ENCODE results near the gene URB2. TPM values are rescaled to one million over a fixed set of nuclear protein-coding genes. Genes with fewer than 3 reads are reported as not detected.

Gene URB2
- total RNA-seq, 1 experiment from 2014 or later = 24.6 TPM

- ChIA-PET CTCF (interaction anchor here (1.1 kb wide), 1 partner anchor 102 kb away, joined by 3 read pairs; no protein-coding TSS in a partner anchor), POLR2A (no interaction called here)
- ATAC-seq (no peak), DNase-seq (ENCODE audit: low spot score) (no peak)
- TF ChIP-seq ETV6 (CRISPR knock-in tag; IDR thresholded peaks at IDR 0.05) = no peak
- TF ChIP-seq ATF6 (CRISPR knock-in tag; IDR thresholded peaks at IDR 0.05) = no peak
- TF ChIP-seq ZNF219 (CRISPR knock-in tag; IDR thresholded peaks at IDR 0.05; ENCODE audit: borderline replicate concordance) = no peak
- TF ChIP-seq FOXJ3 (CRISPR knock-in tag; IDR thresholded peaks at IDR 0.05; ENCODE audit: borderline replicate concordance) = no peak
- TF ChIP-seq ZNF532 (CRISPR knock-in tag; IDR thresholded peaks at IDR 0.05; ENCODE audit: borderline replicate concordance) = no peak
- no peak for TF ChIP-seq JUN (CRISPR knock-in tag; IDR thresholded peaks at IDR 0.05)
- no peak for TF ChIP-seq CBFB (CRISPR knock-in tag; IDR thresholded peaks at IDR 0.05; ENCODE audit: low read depth)
- TF ChIP-seq HMGXB4 (CRISPR knock-in tag; IDR thresholded peaks at IDR 0.05) = no peak
- TF ChIP-seq ZSCAN18 (CRISPR knock-in tag; IDR thresholded peaks at IDR 0.05) = no peak
- TF ChIP-seq ZNF425 (CRISPR knock-in tag; conservative IDR thresholded peaks at IDR 0.05) = no peak
- TF ChIP-seq E2F1 (CRISPR knock-in tag; IDR thresholded peaks at IDR 0.05) = no peak
- no peak for TF ChIP-seq NR1H2 (CRISPR knock-in tag; IDR thresholded peaks at IDR 0.05)
- TF ChIP-seq EMX1 (CRISPR knock-in tag; IDR thresholded peaks at IDR 0.05) = no peak
- TF ChIP-seq TEAD4 (CRISPR knock-in tag; IDR thresholded peaks at IDR 0.05) = no peak
- TF ChIP-seq CTCF (IDR thresholded peaks at IDR 0.05) = no peak
- no peak for TF ChIP-seq MAX (CRISPR knock-in tag; IDR thresholded peaks at IDR 0.05)
- no peak for TF ChIP-seq GTF2I (CRISPR knock-in tag; conservative IDR thresholded peaks at IDR 0.05)
- no peak for TF ChIP-seq IRF2 (CRISPR knock-in tag; IDR thresholded peaks at IDR 0.05; ENCODE audit: borderline replicate concordance, low read depth)
- Mint-ChIP-seq H3K27ac (no peak overlapping the region), H3K27me3 (ENCODE audit: low read depth) (no peaks in the 10 kb centered on the region), H3K36me3 (peaks cover 46% of the 10 kb centered on the region), H3K9me3 (no peaks in the 10 kb centered on the region), H3K4me3 (no peak overlapping the region), H3K4me1 (peaks cover 7% of the 10 kb centered on the region)
These were observed 5.9 kb downstream of the URB2 start for GRCh38 chr1:229631966-229632365.

Data from WTC11 (cell line).